Fibroblast of pulmonary artery (primary cell): ENCODE results near the gene WEE1.

Experiments
- DNase-seq: peaks from one replicate; pipeline ENCODE4 v3.0.0-alpha.2; 2010; ENCODE audit warnings: low read depth
- H3K4me3 ChIP-seq: replicated peaks from 2 replicates; pipeline ENCODE4 v1.5.1; 2011; ENCODE audit warnings: low read depth, mild to moderate bottlenecking, control low read depth, low read length, moderate library complexity
- CTCF ChIP-seq: IDR thresholded peaks from 2 replicates; pipeline ENCODE4 v1.5.1; 2011; ENCODE audit warnings: mild to moderate bottlenecking, control low read depth, low read length, inconsistent platforms; ENCODE audit errors: missing control alignments

Gene WEE1

GRCh38 chr11:9639099-9639498 lies 65.6 kb downstream of the WEE1 start:
- TF ChIP-seq CTCF = no peak
- no peak for DNase-seq
- no peak overlapping the region for H3K4me3 ChIP-seq
